ENCODE data around the gene KCNK15. TPM values are rescaled to one million over a fixed set of nuclear protein-coding genes. Genes with fewer than 3 reads are reported as not detected.

The KCNK15 gene
- total and polyA plus RNA-seq, 9 of the 15 experiments (the other 6 are each of a cell fraction or from before 2014, with no cell fraction given): 0.03 to 0.30 (median 0.17) TPM; not detected in 5

GRCh38 chr20:44747166-44748004 lies 1.7 kb downstream of the KCNK15 start (continued):
- TF ChIP-seq, protein P1, sequence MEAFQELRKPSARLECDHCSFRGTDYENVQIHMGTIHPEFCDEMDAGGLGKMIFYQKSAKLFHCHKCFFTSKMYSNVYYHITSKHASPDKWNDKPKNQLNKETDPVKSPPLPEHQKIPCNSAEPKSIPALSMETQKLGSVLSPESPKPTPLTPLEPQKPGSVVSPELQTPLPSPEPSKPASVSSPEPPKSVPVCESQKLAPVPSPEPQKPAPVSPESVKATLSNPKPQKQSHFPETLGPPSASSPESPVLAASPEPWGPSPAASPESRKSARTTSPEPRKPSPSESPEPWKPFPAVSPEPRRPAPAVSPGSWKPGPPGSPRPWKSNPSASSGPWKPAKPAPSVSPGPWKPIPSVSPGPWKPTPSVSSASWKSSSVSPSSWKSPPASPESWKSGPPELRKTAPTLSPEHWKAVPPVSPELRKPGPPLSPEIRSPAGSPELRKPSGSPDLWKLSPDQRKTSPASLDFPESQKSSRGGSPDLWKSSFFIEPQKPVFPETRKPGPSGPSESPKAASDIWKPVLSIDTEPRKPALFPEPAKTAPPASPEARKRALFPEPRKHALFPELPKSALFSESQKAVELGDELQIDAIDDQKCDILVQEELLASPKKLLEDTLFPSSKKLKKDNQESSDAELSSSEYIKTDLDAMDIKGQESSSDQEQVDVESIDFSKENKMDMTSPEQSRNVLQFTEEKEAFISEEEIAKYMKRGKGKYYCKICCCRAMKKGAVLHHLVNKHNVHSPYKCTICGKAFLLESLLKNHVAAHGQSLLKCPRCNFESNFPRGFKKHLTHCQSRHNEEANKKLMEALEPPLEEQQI (IDR thresholded peaks at IDR 0.05): no peak
- peak; percentile 26; the same call in 1 of the 2 replicates for TF ChIP-seq JUND (IDR thresholded peaks at IDR 0.05; ENCODE audit: borderline replicate concordance, low read depth, low read length)
- no peak for TF ChIP-seq JUND (tag; IDR thresholded peaks at IDR 0.05; ENCODE audit: borderline replicate concordance, low read depth, low read length)
- 0 out of 2 replicates have a peak, but pooled peaks have one; percentile 49 for TF ChIP-seq LCOR (CRISPR knock-in tag; IDR thresholded peaks at IDR 0.05)
- peak; percentile 25 to 55; a peak in 3 of 4 replicates for TF ChIP-seq RAD21 (CRISPR knock-in tag; conservative IDR thresholded peaks at IDR 0.05 in 1 of 2, IDR thresholded peaks at IDR 0.05 in 1 of 2)
- TF ChIP-seq, protein P2, sequence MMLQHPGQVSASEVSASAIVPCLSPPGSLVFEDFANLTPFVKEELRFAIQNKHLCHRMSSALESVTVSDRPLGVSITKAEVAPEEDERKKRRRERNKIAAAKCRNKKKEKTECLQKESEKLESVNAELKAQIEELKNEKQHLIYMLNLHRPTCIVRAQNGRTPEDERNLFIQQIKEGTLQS (IDR thresholded peaks at IDR 0.05): peak; percentile 53; the same call in 1 of the 2 replicates
- TF ChIP-seq, protein P2 (CRISPR knock-in tag; conservative IDR thresholded peaks at IDR 0.05): no peak; the same call in 1 of the 2 replicates
- no peak for TF ChIP-seq SP1 (CRISPR knock-in tag; IDR thresholded peaks at IDR 0.05)
